ENCODE measurements around the gene IL6ST.
"Not testable (repeated sequence)": the region's sequence is repeated elsewhere in the genome, so short reads cannot be mapped to it uniquely, and the experiment has no call there.

IL6ST gene

DNA sequence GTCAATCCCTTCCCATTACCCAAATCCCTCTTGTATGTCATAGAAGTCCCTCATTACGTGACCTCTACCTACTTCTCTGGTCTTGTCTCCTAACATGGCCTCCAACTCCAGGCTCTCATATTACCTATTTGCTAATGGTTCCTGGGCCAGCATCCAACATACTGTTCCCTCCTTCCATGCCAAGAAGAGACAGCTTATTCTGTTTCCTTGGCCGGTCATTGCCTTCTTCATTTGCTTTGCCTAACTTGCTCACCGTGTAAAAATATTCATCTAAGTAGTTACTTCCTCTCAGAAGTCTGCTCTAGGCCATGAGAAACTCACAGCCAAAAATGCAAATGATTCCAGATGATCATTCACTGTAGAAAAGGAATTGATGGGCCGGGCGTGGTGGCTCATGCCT is 8.9 kb upstream of the IL6ST start:
- DNase-seq, result no peak

DNA sequence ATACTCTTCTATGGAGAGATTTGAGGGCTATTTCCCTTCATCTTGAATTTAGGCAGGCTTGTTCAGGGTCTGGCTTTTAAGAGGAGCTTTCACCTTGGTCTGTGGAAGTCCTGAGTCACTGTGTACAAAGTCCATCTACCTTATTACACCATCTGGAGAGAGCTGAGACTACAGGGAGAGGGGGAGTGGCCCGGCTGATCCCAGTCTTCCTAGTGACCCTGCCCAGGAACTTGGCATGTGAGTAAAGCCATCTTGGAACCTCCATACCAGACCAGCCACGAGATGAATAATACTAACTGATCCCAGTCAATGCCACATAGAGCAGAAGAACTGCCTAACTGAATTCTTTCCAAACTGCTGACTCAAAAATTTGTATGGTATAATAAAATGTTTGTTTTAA is 8.4 kb upstream of the IL6ST start:
- no peak for DNase-seq

DNA sequence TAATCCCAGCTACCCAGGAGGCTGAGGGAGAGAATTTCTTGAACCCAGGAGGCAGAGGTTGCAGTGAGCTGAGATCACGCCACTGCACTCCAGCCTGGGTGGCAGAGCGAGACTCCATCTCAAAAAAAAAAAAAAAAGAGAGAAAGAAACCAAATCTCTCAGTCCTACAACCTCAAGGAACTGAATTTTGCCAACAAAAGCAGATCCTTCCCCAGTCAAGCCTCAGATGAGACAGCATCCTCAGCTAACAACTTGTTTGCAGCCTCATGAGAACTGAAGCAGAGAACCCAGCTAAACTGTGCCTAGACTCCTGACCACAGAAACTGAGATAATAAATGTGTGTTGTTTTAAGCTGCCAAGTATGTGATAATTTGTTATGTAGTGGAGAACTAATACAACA is 7.5 kb upstream of the IL6ST start:
- DNase-seq, result no peak

DNA sequence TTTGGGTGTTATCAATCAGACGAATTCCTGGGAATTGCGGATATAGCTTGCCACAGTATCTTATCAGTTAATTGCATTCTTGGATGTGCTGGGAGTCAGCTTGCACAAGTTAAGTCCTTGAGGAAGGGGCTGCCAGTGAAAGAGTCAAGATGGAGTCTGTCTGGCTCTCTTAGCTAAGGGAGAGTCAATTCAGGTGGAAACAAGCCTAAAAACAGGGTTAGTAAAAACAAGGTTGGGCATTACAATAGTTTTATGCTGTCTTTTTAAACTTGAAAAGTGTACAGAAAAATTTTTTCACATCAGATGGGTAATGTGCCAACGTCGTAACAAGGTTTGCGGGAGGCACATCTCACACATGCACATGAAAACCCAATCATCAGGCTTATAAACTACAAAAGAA is 5.5 kb upstream of the IL6ST start:
- not testable (repeated sequence) for DNase-seq

DNA sequence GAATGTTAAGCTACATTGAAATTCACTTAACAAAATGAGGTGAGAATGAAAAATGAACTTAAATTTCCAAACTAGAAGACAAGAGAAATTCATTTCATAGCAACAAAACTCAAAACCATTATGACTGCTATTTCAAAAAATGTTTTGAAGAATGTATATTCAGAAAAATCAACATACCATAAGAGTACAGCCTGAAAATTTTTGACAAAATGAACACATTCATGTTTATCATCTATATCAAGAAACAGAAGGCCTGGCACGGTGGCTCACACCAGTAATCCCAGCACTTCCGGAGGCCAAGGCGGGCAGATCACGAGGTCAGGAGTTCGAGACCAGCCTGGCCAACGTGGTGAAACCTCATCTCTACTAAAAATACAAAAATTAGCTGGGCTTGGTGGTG is 4.2 kb upstream of the IL6ST start:
- DNase-seq, result no peak

DNA sequence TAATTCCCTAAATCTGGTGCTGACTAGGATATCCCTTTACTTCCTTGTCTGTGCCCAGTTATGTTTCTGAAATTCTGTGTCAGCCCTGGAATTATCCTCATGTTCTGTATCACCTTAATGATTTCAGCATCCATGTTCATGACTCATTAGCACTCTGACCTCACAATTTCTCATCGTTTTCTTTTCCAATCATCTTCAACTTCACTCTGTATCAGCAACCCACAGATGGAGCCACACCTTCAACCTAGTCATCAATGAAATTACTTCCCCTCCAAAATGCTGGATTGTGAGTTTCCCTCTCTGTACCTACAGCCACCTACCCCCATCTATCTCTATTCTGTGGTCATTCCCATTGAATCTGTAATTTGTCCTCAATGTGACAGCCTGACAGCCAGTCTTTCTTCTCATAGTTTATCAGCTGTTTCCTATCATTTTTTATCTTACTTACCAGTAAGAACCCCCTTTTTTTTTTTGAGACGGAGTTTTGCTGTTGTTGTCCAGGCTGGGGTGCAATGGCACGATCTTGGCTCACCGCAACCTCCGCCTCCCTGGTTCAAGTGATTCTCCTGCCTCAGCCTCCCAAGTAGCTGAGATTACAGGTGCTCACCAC is 3.1 kb upstream of the IL6ST start:
- DNase-seq, result no peak

DNA sequence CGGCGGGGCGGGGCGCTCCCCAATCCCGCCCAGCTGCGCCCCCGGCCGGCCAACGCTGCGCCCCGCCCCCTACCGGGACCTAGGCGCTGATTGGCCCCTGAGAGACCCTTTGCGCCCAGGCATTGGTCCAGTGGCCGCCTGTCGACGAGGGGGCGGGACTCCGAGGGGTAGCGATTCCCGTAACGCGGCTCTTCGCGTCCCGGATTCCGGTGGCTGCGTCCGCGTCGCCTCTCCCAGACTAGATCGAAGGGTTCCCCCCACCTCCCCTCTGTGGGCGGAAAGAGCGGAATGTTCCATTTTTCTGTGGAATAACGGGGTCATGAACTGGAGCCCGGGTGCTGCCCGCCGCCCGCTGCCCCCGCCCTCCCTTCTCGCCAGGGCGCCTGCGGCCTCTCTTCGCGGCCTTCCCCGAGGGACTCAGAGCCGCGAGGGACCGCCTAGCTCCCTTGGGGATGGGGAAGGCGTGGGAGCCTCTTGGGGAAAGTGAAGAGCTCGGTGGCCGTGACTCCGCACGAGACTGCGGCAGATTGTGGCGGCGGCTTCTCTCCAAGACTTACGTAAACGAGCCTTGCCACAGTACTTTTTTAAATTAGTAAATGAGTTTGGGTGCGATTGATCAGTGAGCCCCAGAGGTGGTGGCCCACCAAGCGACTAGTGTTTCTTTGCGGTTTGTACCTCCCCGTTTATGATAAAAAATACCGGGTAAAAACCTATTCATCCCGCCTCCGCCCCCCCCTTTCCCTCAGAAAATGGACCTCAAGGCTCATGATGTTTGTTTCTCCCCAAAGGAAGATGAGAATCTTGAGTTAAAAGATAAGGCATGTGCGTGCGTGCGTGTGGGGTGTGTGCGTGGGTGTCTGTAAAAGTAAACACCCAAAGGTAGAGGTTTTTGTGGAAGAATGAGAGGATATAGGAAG is 493 bp upstream of the IL6ST start:
- peak; percentile 93 to 99 (median 95) for DNase-seq

DNA sequence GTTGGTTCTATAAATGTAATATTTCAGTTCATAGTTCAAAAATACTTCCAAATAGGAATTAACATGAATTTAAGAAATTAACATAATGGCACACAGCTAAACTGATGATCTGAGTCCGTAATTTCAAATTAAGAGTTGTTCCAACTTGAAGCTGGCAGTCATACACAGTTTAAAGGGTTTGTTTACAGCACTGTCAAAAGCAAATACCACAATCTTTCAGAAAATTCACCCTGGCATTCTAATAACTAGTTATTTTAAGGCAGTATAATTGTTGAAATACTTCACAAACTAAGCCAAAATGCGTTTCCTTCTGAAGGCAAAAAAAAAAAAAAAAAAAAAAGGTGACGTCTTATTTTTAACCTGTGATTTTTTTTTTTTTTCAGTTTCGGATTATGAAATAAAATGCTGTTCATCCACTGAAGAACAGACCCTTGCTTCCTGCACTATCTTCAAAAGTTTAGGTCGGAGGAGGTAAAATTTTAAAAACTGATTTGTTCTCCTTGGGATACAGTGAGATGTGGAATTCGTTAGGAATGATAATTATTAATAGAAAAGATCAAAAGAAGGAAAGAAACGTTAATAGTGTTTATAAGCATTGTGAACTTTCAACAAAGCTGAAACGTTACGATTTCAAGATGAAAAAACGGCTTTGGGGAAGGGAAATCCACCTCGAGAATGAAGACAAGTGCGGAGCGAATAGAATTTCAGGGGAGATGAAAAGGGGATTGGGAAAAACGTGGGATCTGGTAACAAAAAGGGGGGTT is 850 bp downstream of the IL6ST start:
- peak in 1 of 3 experiments; percentile 61 for DNase-seq

DNA sequence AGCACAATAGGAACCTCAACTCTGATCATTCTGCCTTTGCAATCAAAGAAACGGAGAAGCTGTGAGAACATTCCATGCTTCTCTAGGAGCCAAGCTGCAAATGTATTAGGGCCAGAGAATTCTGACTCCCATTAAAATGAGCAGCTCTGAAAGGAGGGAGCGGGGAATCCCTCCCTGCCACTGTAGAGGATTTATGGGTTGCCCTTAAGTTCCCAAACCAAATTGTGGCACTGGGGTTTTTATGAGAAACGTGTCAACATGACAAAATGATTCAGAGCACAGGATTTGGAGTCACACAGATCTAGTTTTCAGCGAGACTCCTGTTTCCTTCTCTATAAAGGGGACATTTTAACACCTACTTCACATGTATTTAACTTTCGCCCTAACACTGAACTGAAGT is 1.8 kb downstream of the IL6ST start:
- DNase-seq, result peak in 2 of 3 experiments; percentile 4 to 24

DNA sequence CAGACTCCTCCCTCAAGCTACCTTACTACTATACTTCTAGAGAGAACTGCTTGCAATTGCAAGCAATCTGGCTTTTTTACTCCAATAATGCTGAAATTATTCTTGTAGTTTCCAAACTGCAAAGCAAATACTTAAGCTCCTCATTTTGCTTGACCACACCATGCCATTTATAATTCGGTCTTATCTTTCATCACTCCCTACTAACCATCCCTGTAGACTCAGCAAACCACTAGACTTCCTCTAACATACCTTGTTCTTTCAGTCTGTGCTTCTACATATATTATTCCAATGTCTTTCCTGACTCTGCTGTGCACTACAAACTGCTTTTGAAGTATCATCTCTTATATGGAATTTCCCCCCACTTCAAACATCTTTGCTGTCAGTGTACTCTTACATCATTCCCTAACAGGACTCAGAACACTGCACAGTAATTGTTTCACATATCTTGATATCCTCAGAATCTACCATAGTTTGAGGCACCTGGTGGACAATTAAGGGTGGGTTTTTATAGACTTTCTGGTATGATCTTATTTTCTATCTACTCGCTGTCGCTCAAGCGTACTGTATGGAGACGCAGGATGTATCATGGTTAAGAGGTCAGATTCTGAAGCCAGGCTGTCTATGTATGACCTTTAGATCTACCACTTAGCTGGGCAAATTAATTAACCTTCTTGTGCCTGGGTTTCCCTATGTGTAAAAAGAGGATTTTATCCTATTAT is 2.8 kb downstream of the IL6ST start:
- DNase-seq, result peak in 1 of 3 experiments; percentile 52

DNA sequence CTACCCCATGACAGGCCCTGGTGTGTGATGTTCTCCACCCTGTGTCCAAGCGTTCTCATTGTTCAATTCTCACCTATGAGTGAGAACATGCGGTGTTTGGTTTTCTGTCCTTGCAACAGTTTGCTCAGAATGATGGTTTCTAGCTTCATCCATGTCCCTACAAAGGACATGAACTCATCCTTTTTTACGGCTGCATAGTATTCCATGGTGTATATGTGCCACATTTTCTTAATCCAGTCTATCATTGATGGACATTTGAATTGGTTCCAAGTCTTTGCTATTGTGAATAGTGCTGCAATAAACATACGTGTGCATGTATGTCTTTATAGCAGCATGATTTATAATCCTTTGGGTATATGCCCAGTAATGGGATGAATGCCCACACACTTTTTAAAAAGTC is 3.9 kb downstream of the IL6ST start:
- DNase-seq, result not testable (repeated sequence)

DNA sequence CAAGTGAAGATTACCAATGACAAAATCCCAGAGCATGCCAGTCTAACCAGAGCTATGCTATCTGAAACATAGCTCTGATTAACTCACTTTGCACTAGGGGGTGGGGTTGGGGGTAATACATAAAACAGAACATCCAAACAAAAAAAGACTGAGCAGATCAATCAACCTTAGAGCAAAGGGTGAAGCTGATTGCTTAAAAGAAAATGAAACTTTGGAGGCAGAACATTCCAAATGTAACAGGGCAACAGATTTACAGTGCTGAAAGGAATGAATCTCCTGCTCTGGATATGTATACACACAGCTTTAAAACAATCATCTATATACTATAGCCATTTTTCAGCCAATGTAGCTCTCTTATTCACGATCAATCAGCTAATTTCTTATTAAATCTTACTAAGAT is 4.9 kb downstream of the IL6ST start:
- no peak for DNase-seq

DNA sequence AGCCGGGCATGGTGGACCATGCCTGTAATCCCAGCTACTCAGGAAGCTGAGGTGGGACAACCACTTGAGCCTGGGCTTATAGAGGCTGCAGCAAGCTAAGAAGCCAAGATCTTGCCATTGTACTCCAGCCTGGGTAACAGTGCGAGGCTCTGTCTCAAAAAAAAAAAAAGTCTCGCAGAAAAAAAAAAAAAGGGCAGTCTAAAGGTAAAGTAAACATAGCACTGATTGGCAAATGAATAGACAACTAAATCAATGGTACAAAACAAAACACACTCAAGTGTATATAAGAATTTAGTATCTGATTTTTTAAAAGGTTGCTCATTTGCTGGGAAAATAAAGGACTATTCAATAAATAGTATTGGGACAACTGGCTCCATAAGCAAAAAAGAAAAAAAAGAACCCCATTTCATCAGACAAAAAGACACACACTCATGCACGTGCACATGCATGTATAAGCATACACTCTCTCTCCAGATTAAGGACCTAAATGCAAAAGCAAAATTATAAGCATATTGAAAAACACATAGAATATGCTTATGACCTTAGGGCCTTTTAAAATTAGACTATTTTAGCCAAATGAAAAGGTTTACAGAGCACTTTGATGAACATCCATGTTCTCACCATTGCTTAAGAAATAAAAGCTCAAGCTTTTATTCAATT is 5.7 kb downstream of the IL6ST start:
- no peak for DNase-seq

DNA sequence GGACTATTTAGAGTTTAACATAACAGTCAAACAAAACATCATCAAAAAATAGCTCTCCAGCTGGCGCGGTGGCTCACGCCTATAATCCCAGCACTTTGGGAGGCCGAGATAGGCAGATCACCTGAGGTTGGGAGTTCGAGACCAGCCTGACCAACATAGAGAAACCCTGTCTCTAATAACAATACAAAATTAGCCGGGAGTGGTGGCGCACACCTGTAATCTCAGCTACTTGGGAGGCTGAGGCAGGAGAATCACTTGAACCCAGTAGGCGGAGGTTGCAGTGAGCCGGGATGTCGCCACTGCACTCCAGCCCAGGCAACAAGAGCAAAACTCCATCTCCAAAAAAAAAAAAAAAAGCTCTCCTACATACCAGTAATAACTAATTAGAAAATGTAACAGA is 6.3 kb downstream of the IL6ST start:
- not testable (repeated sequence) for DNase-seq

DNA sequence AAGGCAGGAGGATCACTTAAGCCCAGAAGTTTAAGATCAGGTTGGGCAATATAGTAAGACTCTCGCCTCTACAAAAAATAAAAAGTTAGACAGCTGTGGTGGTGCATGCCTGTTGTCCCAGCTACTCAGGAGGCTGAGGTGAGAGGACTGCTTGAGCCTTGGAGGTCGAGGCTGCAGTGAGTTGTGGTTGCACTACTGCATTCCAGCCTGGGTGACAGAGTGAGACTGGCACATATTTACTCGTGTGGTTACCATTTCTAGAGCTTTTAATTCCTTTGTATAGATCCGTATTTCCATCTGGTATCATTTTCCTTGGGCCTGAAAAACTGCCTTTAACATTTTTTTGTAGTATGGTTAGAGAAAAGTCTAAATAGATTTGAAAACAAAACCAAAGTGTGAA is 7.8 kb downstream of the IL6ST start:
- DNase-seq, result no peak

DNA sequence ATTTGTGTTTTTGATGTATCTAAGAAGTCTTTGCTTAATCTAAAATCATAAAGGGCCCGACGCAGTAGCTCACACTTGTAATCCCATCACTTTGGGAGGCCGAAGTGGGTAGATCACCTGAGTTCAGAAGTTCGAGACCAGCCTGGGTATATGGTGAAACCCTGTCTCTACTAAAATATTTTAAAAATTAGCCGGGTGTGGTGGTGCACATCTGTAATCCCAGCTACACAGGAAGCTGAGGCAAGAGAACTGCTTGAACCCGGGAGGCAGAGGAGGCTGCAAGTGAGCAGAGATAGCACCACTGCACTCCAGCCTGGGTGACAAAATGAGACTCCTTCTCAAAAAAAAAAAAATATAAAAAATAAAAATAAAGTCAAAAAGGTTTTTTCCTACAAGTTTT is 9.6 kb downstream of the IL6ST start:
- no peak for DNase-seq

DNA sequence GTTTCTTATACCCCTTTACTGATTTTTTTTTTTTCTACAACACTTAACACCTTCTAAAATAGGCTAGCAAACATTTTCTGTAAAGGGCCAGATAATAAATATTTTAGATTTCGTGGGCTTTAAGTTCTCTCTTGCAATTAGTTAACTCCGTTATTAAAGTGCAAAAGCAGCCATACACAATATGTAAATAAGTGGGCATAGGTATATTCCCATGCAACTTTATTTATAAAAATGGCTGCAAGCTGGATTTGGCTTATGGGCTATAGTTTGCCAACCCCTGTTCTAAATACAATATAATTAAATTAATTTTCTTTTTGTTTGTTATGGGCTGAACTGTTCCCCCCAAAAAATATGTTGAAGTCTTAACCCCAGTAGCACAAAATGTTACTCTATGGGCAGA is 10.8 kb downstream of the IL6ST start:
- no peak for DNase-seq

DNA sequence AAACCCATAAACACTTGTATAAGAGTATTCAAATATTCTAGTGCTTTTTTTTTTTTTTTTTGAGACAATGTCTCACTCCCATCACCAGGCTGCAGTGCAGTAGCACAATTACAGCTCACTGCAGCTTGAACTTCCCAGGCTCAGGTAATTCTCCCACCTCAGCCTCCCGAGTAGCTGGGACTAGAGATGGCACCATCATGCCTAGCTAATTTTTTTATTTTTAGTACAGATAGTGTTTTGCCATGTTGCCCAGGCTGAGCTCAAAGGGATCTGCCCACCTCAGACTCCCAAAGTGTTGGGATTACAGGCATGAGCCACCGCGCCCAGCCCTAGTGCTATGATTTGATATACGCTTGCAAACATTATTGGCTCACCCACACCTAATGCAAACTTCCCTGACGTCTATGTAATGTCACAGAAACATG is 11.8 kb downstream of the IL6ST start:
- peak in 2 of 3 experiments; percentile 16 to 21 for DNase-seq

DNA sequence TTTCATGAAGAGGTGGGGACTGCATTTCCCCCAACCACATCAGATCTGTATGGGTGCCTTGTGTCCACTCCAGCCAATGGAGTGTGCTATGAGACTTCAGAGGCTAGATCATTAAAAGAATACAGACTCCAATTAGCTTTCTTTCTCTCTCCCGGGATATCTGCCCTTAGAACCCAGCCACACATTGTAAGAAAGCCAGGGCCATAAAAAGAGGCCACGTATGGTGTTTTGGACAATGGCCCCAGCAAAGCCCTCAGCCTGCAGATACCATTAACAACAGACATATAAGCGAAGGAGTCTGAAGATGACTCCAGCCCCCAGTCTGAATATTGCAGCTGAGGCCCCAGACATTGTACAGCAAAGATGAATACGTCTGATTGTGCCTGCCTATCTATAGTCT is 21.5 kb downstream of the IL6ST start:
- DNase-seq, result no peak

DNA sequence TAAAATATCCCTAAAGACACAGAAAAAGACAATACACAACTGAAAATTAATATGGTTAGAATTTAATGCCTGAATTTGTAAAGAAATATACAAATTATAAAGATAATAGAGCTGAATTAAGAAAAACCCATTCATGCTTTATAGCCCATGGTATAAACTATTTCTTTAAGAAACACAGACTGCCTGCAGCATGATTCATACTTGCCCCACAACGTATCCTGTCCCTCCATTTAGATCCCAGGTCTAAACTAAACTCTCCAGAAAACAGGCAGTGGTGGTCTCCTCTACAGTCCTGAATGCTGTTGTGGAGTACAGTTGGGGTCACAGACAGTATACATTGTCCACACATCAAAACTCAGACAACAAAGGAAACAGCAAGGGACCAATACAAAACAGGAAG is 24.8 kb downstream of the IL6ST start:
- DNase-seq, result no peak

DNA sequence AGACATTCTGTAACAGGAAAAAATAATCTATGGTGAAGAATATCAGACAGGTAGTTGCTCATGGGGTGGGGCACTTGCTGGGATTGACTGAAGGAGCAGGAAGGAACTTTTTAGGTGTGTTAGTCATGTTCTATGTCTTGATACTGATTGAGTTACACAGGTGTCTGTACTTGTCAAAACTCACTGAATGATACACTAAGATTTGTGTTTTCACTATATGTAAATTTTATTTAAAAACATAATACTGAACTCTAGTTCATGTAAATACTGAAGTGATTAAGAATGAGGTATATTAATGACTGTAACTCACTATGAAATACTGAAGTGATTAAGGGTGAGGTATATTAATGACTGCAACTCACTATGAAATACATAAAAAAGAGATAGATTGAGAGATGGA is 28.5 kb downstream of the IL6ST start:
- DNase-seq, result no peak

DNA sequence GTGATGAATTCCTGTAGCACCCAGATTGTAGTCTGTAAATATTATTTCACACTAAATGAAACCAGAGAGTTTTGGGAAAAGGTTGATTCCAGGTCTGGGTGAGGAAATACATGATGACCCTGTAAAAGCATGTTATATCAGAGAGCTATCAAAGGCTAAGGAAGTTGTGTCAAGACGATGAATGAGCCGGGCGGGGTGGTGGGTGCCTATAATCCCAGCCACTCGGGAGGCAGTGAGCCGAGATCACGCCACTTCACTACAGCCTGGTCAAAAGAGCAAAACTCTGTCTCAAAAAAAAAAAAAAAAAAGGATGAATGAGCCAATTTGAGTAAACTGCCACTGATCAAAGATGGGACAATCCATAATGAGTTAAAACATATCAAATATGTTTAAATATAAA is 29.2 kb downstream of the IL6ST start:
- no peak for DNase-seq

Measured in NCI-H1417 (cell line).